ENCODE data around the gene ITFG1. TPM values are rescaled to one million over a fixed set of nuclear protein-coding genes. Genes with fewer than 3 reads are reported as not detected.

Gene ITFG1
- total RNA-seq, 4 donors from 2014 or later = 40.7 to 54.0 (median 45.2) TPM

DNA sequence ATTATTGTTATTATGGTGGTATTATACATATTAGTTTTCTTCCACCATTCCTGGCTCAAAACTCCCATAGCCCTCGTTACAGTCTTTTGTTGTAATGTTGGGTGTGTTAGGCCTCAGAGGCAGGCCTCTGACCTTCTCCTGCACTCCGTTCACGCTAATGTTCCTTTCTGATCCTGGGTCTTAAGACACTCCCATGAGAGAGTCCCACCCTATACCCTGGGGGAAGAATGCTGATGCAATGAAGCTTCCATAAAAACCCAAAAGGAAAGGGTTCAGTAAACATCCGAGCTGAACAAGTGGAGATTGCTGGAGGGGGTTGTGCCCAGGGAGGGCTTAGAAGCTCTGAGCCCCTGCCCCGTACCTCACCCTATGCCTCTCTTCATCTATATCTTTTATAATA, 175.9 kb downstream of the ITFG1 start:
- H3K27me3 ChIP-seq = no peaks in the 10 kb centered on the region
- H3K36me3 ChIP-seq = peaks cover 0 to 29% of the 10 kb centered on the region in 2 donors
- no peak overlapping the region for H3K4me3 ChIP-seq
- no peak for TF ChIP-seq POLR2AphosphoS5 (IDR thresholded peaks at IDR 0.05)
- TF ChIP-seq CTCF (IDR thresholded peaks at IDR 0.05) = no peak
- TF ChIP-seq EP300 (IDR thresholded peaks at IDR 0.05) = no peak
- no peak for TF ChIP-seq POLR2A (IDR thresholded peaks at IDR 0.05)
- H3K9me3 ChIP-seq = peaks cover 0 to 11% (median 0%) of the 10 kb centered on the region in 3 donors
- H3K27ac ChIP-seq = no peak overlapping the region
- ATAC-seq = no peak
- no peaks in the 10 kb centered on the region for H3K4me1 ChIP-seq
- WGBS, 2 donors (ENCODE audit: low coverage in 1 of 2) = 89 to 93% methylated on average over 4 to 5 of the region's 5 CpGs

DNA sequence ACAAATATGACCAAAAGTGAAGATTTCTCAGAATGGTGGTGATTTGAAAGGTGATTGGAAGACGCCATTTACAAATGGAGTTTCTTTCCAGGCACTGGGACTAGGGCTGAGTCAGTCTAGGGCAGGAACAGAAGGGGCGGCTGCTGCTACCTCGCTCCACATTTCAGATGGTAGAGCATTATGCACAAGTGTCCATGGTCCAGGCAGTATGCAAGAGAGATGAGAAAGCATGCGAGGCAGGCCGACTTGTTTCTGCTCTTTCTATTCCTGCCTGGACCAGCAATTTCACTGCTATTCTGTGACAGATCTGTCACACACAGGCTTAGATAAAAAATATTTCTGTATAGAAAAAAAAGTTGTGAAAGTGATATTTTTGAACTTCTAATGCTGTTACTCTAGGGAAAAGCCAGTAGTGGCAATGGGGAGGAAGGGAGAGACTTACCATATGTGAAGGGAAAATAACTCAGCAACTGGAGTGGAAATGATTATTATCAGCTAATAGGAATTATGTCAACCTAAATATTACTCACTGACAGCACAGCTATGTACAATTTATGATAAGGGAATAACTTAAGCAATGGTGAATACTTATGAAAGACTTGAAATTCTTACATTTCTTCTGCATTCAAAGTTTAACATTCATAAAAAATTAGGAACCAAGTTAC, 182.4 kb downstream of the ITFG1 start:
- TF ChIP-seq POLR2AphosphoS5 (IDR thresholded peaks at IDR 0.05) (no peak), POLR2A (IDR thresholded peaks at IDR 0.05) (no peak), EP300 (IDR thresholded peaks at IDR 0.05) (no peak), CTCF (IDR thresholded peaks at IDR 0.05) (no peak)
- peaks cover 0 to 5% (median 0%) of the 10 kb centered on the region in 3 donors for H3K9me3 ChIP-seq
- no peaks in the 10 kb centered on the region for H3K4me1 ChIP-seq
- no peak for ATAC-seq
- no peak overlapping the region for H3K27ac ChIP-seq
- H3K36me3 ChIP-seq = peaks cover 0 to 12% of the 10 kb centered on the region in 2 donors
- no peak overlapping the region for H3K4me3 ChIP-seq
- H3K27me3 ChIP-seq = no peaks in the 10 kb centered on the region
- WGBS, 2 donors (ENCODE audit: low coverage in 1 of 2) = 86 to 90% methylated on average over 5 of the region's 5 CpGs

DNA sequence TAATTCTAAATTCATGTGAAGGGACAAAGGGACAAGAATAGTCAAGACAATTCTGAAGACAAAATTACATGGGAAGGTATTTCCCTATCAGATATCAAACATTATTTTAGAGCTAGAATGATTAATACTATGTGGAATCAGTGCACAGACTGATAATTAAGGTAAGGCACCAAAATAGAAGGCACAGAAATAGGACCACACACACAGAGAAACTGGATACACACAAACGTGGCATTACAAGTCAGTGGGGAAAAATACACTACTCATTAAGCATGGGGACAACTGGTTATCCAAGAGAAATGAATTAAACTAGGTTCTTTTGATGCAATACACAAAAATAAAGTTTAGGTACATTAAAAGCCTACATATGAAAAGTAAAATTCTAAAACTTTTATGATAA, 184.3 kb downstream of the ITFG1 start:
- no peaks in the 10 kb centered on the region for H3K4me1 ChIP-seq
- H3K27me3 ChIP-seq = no peaks in the 10 kb centered on the region
- H3K27ac ChIP-seq = no peak overlapping the region
- peaks cover 0 to 9% of the 10 kb centered on the region in 2 donors for H3K36me3 ChIP-seq
- no peak for TF ChIP-seq POLR2AphosphoS5 (IDR thresholded peaks at IDR 0.05)
- ATAC-seq = no peak
- no peaks in the 10 kb centered on the region for H3K9me3 ChIP-seq
- WGBS, 2 donors (ENCODE audit: low coverage in 1 of 2) = 45 to 50% methylated on average over 1 of the region's 1 CpG
- no peak overlapping the region for H3K4me3 ChIP-seq

GRCh38 chr16:47262938-47263337, 197.9 kb downstream of the ITFG1 start:
- Histone ChIP-seq H3K9me3 (no peaks in the 10 kb centered on the region), H3K4me1 (no peaks in the 10 kb centered on the region), H3K27ac (no peak overlapping the region), H3K27me3 (no peaks in the 10 kb centered on the region), H3K4me3 (no peak overlapping the region), H3K36me3 (peaks cover 0 to 27% of the 10 kb centered on the region in 2 donors)
- TF ChIP-seq CTCF (IDR thresholded peaks at IDR 0.05) (no peak), POLR2A (IDR thresholded peaks at IDR 0.05) (no peak), EP300 (IDR thresholded peaks at IDR 0.05) (no peak), POLR2AphosphoS5 (IDR thresholded peaks at IDR 0.05) (no peak)
- no peak for ATAC-seq
- 92 to 100% methylated on average over 1 to 2 of the region's 2 CpGs for WGBS, 2 donors (ENCODE audit: low coverage in 1 of 2)

DNA sequence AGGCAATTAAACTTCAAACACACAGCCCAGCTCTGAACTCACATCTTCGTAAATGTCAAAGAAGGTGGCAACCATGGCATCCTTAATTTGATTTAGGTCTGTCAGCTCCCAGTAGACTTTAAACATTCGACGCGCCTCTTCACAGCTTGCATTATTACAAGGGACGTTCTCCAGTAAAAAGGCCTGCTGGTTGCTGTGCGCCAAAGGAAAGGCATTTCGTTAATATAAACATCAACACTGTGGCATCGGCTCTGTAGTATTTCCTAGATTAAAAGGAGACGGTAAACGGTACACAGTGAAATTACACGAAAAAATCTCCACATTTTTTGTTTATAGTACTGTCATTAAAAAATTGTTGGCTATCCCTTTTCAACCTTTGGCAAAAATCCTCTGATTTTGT, 200.4 kb downstream of the ITFG1 start:
- Histone ChIP-seq H3K27me3 (no peaks in the 10 kb centered on the region), H3K9me3 (no peaks in the 10 kb centered on the region), H3K27ac (no peak overlapping the region), H3K36me3 (peaks cover 0 to 47% of the 10 kb centered on the region in 2 donors), H3K4me1 (no peaks in the 10 kb centered on the region), H3K4me3 (no peak overlapping the region)
- 83 to 92% methylated on average over 8 to 11 of the region's 11 CpGs for WGBS, 2 donors (ENCODE audit: low coverage in 1 of 2)
- no peak for ATAC-seq
- TF ChIP-seq CTCF (IDR thresholded peaks at IDR 0.05) (no peak), EP300 (IDR thresholded peaks at IDR 0.05) (no peak), POLR2A (IDR thresholded peaks at IDR 0.05) (no peak), POLR2AphosphoS5 (IDR thresholded peaks at IDR 0.05) (no peak)

All from gastroesophageal sphincter (tissue), 4 donors.